Mesendoderm (in vitro differentiated cells): ENCODE data around the gene CYP11A1.

Source experiments
- DNase-seq: peaks from one replicate; pipeline ENCODE4 v3.0.0; 2013
- H2AK5ac ChIP-seq: 2 replicates; pipeline ENCODE4 v1.6.1; 2013; ENCODE audit warnings: low read length, inconsistent platforms
- H2BK120ac ChIP-seq: 2 replicates; pipeline ENCODE4 v1.6.1; 2013; ENCODE audit warnings: low read depth, mild to moderate bottlenecking, low read length, moderate library complexity, mixed read lengths
- H2BK15ac ChIP-seq: replicated peaks from 2 replicates; pipeline ENCODE4 v1.6.1; 2013; ENCODE audit warnings: low read depth, mild to moderate bottlenecking, moderate library complexity
- H2BK5ac ChIP-seq: 2 replicates; pipeline ENCODE4 v1.6.1; 2013; ENCODE audit warnings: low read length, inconsistent platforms
- H3K18ac ChIP-seq: 2 replicates; pipeline ENCODE4 v1.6.1; 2013; ENCODE audit warnings: mild to moderate bottlenecking, low read length, mixed read lengths
- H3K23ac ChIP-seq: one replicate; pipeline ENCODE4 v1.6.1; 2013; ENCODE audit warnings: low read length
- H3K27ac ChIP-seq: 2 replicates; pipeline ENCODE4 v1.5.1; 2013; ENCODE audit warnings: low read depth, mild to moderate bottlenecking, inconsistent platforms, low read length, moderate library complexity
- H3K27me3 ChIP-seq: 2 replicates; pipeline ENCODE4 v1.6.1; 2013; ENCODE audit warnings: low read length, control low read depth, mild to moderate bottlenecking, inconsistent platforms; ENCODE audit not compliant: insufficient read depth, poor library complexity
- H3K36me3 ChIP-seq: 2 replicates; pipeline ENCODE4 v1.6.1; 2013; ENCODE audit warnings: low read length, inconsistent platforms; ENCODE audit not compliant: control insufficient read depth, insufficient read depth
- H3K4ac ChIP-seq: one replicate; pipeline ENCODE4 v1.6.1; 2013; ENCODE audit warnings: low read depth, mild to moderate bottlenecking, low read length, moderate library complexity
- H3K4me1 ChIP-seq: 2 replicates; pipeline ENCODE4 v1.6.1; 2013; ENCODE audit warnings: low read depth, low read length, inconsistent platforms; ENCODE audit not compliant: control insufficient read depth
- H3K4me2 ChIP-seq: 2 replicates; pipeline ENCODE4 v1.6.1; 2013; ENCODE audit warnings: low read length
- H3K4me3 ChIP-seq: 2 replicates; pipeline ENCODE4 v1.5.1; 2013; ENCODE audit warnings: mild to moderate bottlenecking, low read length
- H3K56ac ChIP-seq: one replicate; pipeline ENCODE4 v1.6.1; 2013; ENCODE audit warnings: low read length
- H3K79me1 ChIP-seq: 2 replicates; pipeline ENCODE4 v1.6.1; 2013; ENCODE audit warnings: low read length, inconsistent platforms
- H3K79me2 ChIP-seq: 2 replicates; pipeline ENCODE4 v1.6.1; 2013; ENCODE audit warnings: mild to moderate bottlenecking, low read length; ENCODE audit not compliant: control insufficient read depth, insufficient read depth
- H3K9ac ChIP-seq: 2 replicates; pipeline ENCODE4 v1.6.1; 2013; ENCODE audit warnings: low read length, inconsistent platforms
- H4K5ac ChIP-seq: one replicate; pipeline ENCODE4 v1.6.1; 2013; ENCODE audit warnings: low read length
- H4K8ac ChIP-seq: one replicate; pipeline ENCODE4 v1.6.1; 2013; ENCODE audit warnings: low read depth, mild to moderate bottlenecking, control low read depth, low read length, moderate library complexity
- WGBS: extraction: QIAGEN DNeasy Blood & Tissue Kit; methylation state at CpG from one replicate; pipeline ENCODE4 v1.1.7; 2013; ENCODE audit warnings: low lambda C conversion rate, missing lambda C conversion rate; ENCODE audit not compliant: insufficient coverage; ENCODE audit errors: extremely low coverage; 5-methylcytosine and 5-hydroxymethylcytosine counted together

The CYP11A1 gene

DNA sequence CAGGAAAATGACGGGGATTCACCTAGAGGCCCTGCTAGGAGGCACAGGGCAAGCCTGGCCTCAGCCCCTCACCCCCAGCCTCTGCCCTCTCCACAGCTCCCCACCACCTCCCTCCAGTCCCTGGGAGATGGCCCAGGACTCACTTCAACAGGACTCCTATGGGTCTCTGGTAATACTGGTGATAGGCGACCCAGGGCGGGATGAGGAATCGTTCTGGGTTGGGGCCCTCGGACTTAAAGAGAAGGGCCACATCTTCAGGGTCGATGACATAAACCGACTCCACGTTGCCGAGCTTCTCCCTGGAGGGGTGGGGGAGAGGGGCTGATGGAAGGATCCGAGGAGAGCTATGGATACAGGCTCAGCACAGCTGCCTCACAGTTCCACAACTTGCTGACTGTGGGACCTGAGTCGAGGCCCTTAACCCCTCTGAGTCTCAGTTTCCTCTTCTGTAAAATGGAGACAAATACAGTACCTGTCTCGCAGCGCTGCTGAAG lies 19.6 kb downstream of the CYP11A1 start:
- DNase-seq: no peak
- no peak overlapping the region for H4K8ac ChIP-seq
- no peak overlapping the region for H3K9ac ChIP-seq
- no peaks in the 10 kb centered on the region for H3K36me3 ChIP-seq
- H3K4me3 ChIP-seq: no peak overlapping the region
- no CpG with 5 or more reads among the region's 13 CpGs for WGBS
- no peak overlapping the region for H2BK15ac ChIP-seq
- H3K79me1 ChIP-seq: no peaks in the 10 kb centered on the region
- no peak overlapping the region for H3K4me2 ChIP-seq
- H2BK5ac ChIP-seq: no peak overlapping the region
- no peaks in the 10 kb centered on the region for H3K27me3 ChIP-seq
- no peaks in the 10 kb centered on the region for H3K4me1 ChIP-seq
- no peak overlapping the region for H3K23ac ChIP-seq
- no peak overlapping the region for H4K5ac ChIP-seq
- no peak overlapping the region for H3K4ac ChIP-seq
- H3K27ac ChIP-seq: no peak overlapping the region
- no peak overlapping the region for H2BK120ac ChIP-seq
- H3K56ac ChIP-seq: no peak overlapping the region
- no peak overlapping the region for H2AK5ac ChIP-seq
- H3K18ac ChIP-seq: no peak overlapping the region
- H3K79me2 ChIP-seq: no peaks in the 10 kb centered on the region

DNA sequence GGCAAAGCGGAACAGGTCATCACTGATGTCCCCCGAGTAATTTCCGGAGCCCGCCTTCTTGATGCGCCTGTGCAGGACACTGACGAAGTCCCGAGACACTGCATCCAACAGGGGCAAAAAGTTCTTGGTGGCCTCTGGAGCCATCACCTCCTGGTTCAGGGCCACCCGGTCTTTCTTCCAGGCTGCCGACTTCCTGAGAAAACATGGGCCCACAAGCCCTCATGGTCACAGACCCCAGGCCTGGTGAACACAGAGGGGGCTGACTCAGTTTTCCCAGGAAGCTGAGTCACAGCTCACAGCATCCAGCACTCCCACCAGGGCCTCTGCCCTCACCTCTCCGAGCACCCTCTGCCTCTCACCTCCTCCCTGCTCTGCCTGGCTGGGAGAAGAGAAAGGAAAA lies 22.4 kb downstream of the CYP11A1 start:
- WGBS: no CpG with 5 or more reads among the region's 10 CpGs
- Histone ChIP-seq H3K4me3 (no peak overlapping the region), H2BK15ac (no peak overlapping the region)

GRCh38 chr15:74343797-74344127 lies 23.7 kb downstream of the CYP11A1 start:
- Histone ChIP-seq H3K9ac (no peak overlapping the region), H3K4me1 (no peaks in the 10 kb centered on the region), H3K23ac (no peak overlapping the region), H3K27me3 (no peaks in the 10 kb centered on the region), H2BK5ac (no peak overlapping the region), H2AK5ac (no peak overlapping the region), H2BK120ac (no peak overlapping the region), H4K5ac (no peak overlapping the region), H3K18ac (no peak overlapping the region), H3K79me1 (no peaks in the 10 kb centered on the region), H3K4me3 (no peak overlapping the region), H3K4ac (no peak overlapping the region), H3K36me3 (no peaks in the 10 kb centered on the region), H2BK15ac (no peak overlapping the region), H3K27ac (no peak overlapping the region), H3K4me2 (no peak overlapping the region), H4K8ac (no peak overlapping the region), H3K79me2 (no peaks in the 10 kb centered on the region), H3K56ac (no peak overlapping the region)
- no peak for DNase-seq
- WGBS: no CpG with 5 or more reads among the region's 8 CpGs

More for the DNA sequence above, 22.4 kb downstream of the CYP11A1 start:
- Histone ChIP-seq H3K4me2 (no peak overlapping the region), H3K23ac (no peak overlapping the region), H3K79me2 (no peaks in the 10 kb centered on the region), H2AK5ac (no peak overlapping the region), H3K79me1 (no peaks in the 10 kb centered on the region), H3K4me1 (no peaks in the 10 kb centered on the region), H3K27me3 (no peaks in the 10 kb centered on the region), H3K36me3 (no peaks in the 10 kb centered on the region), H3K18ac (peak overlapping the region; percentile 52), H2BK5ac (no peak overlapping the region), H4K5ac (no peak overlapping the region), H2BK120ac (no peak overlapping the region), H3K4ac (no peak overlapping the region), H3K27ac (peak overlapping the region; percentile 17), H4K8ac (no peak overlapping the region), H3K56ac (peak overlapping the region; percentile 26), H3K9ac (no peak overlapping the region)
- DNase-seq: no peak

GRCh38 chr15:74343127-74343796 lies 24.2 kb downstream of the CYP11A1 start:
- H3K79me1 ChIP-seq: no peaks in the 10 kb centered on the region
- no peak overlapping the region for H3K18ac ChIP-seq
- H3K27me3 ChIP-seq: no peaks in the 10 kb centered on the region
- no CpG with 5 or more reads among the region's 14 CpGs for WGBS
- no peaks in the 10 kb centered on the region for H3K79me2 ChIP-seq
- no peak overlapping the region for H2BK5ac ChIP-seq
- H3K4me2 ChIP-seq: no peak overlapping the region
- H2AK5ac ChIP-seq: no peak overlapping the region
- H3K9ac ChIP-seq: no peak overlapping the region
- H2BK120ac ChIP-seq: no peak overlapping the region
- no peak overlapping the region for H3K27ac ChIP-seq
- H3K4me1 ChIP-seq: no peaks in the 10 kb centered on the region
- no peak overlapping the region for H3K23ac ChIP-seq
- no peak overlapping the region for H3K56ac ChIP-seq
- H4K5ac ChIP-seq: no peak overlapping the region
- no peaks in the 10 kb centered on the region for H3K36me3 ChIP-seq
- H4K8ac ChIP-seq: no peak overlapping the region
- H2BK15ac ChIP-seq: no peak overlapping the region
- no peak overlapping the region for H3K4ac ChIP-seq
- DNase-seq: no peak
- no peak overlapping the region for H3K4me3 ChIP-seq

GRCh38 chr15:74340150-74340549 lies 27.3 kb downstream of the CYP11A1 start:
- Histone ChIP-seq H2AK5ac (no peak overlapping the region), H3K36me3 (no peaks in the 10 kb centered on the region), H3K4ac (no peak overlapping the region), H3K23ac (no peak overlapping the region), H2BK15ac (no peak overlapping the region), H3K79me1 (no peaks in the 10 kb centered on the region), H3K4me2 (no peak overlapping the region), H3K4me1 (no peaks in the 10 kb centered on the region), H3K4me3 (no peak overlapping the region), H3K9ac (no peak overlapping the region), H4K8ac (no peak overlapping the region), H3K79me2 (no peaks in the 10 kb centered on the region), H3K18ac (no peak overlapping the region), H3K27ac (no peak overlapping the region), H2BK5ac (no peak overlapping the region), H3K56ac (no peak overlapping the region), H2BK120ac (no peak overlapping the region), H4K5ac (no peak overlapping the region), H3K27me3 (no peaks in the 10 kb centered on the region)
- WGBS: no CpG with 5 or more reads among the region's 4 CpGs
- DNase-seq: peak; percentile 60

DNA sequence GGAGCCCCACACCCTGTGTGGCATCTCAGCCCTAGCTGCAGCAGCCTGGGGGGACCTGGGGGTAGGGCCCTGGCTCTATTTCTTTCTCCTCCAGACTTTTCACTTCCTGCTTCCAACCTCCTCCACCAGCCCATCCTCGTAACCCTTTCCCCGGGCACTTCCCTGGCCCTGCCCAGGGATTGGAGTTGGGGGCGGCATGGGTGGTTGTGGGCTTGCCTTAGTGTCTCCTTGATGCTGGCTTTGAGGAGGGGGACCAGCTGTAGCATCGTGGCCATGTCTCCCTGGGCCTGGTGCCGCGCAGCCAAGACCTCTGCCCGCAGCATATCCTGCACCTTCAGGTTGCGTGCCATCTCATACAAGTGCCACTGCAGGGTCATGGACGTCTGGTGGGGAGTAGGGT lies 28.1 kb downstream of the CYP11A1 start:
- Histone ChIP-seq H3K18ac (no peak overlapping the region), H2AK5ac (no peak overlapping the region), H3K4me2 (no peak overlapping the region), H3K36me3 (no peaks in the 10 kb centered on the region), H4K5ac (no peak overlapping the region), H3K27ac (no peak overlapping the region), H3K79me1 (no peaks in the 10 kb centered on the region), H3K4ac (no peak overlapping the region), H3K4me3 (no peak overlapping the region), H3K27me3 (no peaks in the 10 kb centered on the region), H3K79me2 (no peaks in the 10 kb centered on the region), H3K4me1 (no peaks in the 10 kb centered on the region), H3K56ac (no peak overlapping the region), H2BK120ac (no peak overlapping the region), H2BK15ac (no peak overlapping the region), H3K23ac (no peak overlapping the region), H2BK5ac (no peak overlapping the region), H4K8ac (no peak overlapping the region), H3K9ac (no peak overlapping the region)
- no peak for DNase-seq
- WGBS: no CpG with 5 or more reads among the region's 9 CpGs
